Skeletal muscle satellite cell (primary cell): ENCODE results near the gene SLC2A5.
"Not testable (repeated sequence)": the region's sequence is repeated elsewhere in the genome, so short reads cannot be mapped to it uniquely, and the experiment has no call there.

Experiments used
- H3K27me3 ChIP-seq: 2 replicates; pipeline ENCODE4 v1.7.0; 2013; ENCODE audit warnings: low read length; ENCODE audit not compliant: control insufficient read depth, insufficient read depth
- H3K36me3 ChIP-seq: 2 replicates; pipeline ENCODE4 v1.7.0; 2013; ENCODE audit warnings: mild to moderate bottlenecking, control low read depth, low read length; ENCODE audit not compliant: insufficient read depth
- H3K4me1 ChIP-seq: 2 replicates; pipeline ENCODE4 v1.7.0; 2013; ENCODE audit warnings: low read length; ENCODE audit not compliant: control insufficient read depth, insufficient read depth
- H3K4me2 ChIP-seq: 2 replicates; pipeline ENCODE4 v1.7.0; 2013; ENCODE audit warnings: mild to moderate bottlenecking, low read length
- H3K4me3 ChIP-seq: 2 replicates; pipeline ENCODE4 v1.7.0; 2013; ENCODE audit warnings: low read length
- H3K9ac ChIP-seq: 2 replicates; pipeline ENCODE4 v1.7.0; 2013; ENCODE audit warnings: mild to moderate bottlenecking, low read depth, low read length, moderate library complexity
- H3K9me3 ChIP-seq: replicated peaks from 2 replicates; pipeline ENCODE4 v1.7.0; 2013; ENCODE audit warnings: mild to moderate bottlenecking, control low read depth, low read length

Gene SLC2A5

DNA sequence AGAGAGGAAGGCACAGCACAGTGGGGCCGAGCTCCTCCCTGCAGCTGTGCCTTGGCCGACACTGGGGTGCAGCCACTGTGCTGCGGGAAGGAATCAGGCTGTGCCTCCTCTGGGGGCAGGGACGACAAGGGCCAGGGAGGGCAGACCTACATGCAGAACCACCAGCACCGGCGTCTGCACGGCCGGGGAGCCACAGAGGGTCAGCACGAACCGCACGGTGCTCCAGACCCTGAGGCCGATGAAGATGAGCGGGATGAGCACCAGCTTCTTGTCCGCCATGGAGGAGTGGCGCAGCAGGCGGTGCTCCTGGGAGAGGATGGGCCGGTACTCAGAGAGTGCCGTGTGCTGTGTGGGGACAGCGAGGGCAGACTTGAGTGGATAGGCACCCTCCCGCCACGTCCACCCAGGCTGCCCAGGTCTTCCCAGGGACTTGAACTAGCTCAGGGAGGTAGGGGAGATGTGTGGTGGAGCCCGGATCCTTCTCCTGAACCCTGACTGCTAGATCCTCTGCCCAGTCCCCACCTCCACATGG, 36.0 kb upstream of the SLC2A5 start:
- Histone ChIP-seq H3K9me3 (no peaks in the 10 kb centered on the region), H3K4me1 (no peaks in the 10 kb centered on the region), H3K4me3 (no peak overlapping the region), H3K9ac (no peak overlapping the region), H3K4me2 (no peak overlapping the region), H3K36me3 (peaks cover 20% of the 10 kb centered on the region), H3K27me3 (no peaks in the 10 kb centered on the region)

DNA sequence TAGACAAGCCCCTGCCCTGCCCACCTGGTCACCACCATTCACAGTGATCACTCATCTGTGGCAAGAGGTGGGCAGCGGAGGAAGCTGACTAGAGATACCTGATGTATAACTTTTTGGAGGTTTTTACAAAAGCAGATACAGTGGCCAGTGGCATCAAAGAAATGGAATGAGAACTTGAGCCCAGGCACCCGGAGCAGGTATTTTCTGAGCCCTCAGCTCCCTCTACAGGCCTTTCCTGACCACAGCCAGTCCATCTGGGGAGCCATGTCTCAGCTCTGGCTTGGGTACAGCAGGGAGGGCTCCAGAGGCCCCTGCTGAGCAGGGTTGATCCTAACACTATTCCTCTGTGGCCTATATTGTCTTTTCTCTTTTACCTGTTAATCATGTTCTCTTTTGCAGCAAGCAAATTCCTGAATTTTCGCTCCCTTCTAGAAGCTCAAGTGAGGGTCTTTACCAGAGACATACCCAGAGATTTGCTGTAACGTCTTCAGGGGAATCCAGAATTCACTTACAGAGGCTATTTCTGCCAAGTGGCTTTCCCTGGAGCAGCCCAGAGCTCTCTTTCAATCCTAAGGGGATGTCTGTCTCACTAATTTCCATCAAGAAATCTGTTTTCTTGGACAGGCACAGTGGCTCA, 32.2 kb upstream of the SLC2A5 start:
- Histone ChIP-seq H3K9me3 (no peaks in the 10 kb centered on the region), H3K4me2 (no peak overlapping the region), H3K27me3 (no peaks in the 10 kb centered on the region), H3K4me3 (no peak overlapping the region), H3K9ac (no peak overlapping the region), H3K4me1 (no peaks in the 10 kb centered on the region), H3K36me3 (peaks cover 16% of the 10 kb centered on the region)

GRCh38 chr1:9100471-9101043, 31.1 kb upstream of the SLC2A5 start:
- Histone ChIP-seq H3K9me3 (no peaks in the 10 kb centered on the region), H3K36me3 (peaks cover 15% of the 10 kb centered on the region), H3K27me3 (no peaks in the 10 kb centered on the region), H3K9ac (no peak overlapping the region), H3K4me2 (no peak overlapping the region), H3K4me3 (no peak overlapping the region), H3K4me1 (no peaks in the 10 kb centered on the region)

DNA sequence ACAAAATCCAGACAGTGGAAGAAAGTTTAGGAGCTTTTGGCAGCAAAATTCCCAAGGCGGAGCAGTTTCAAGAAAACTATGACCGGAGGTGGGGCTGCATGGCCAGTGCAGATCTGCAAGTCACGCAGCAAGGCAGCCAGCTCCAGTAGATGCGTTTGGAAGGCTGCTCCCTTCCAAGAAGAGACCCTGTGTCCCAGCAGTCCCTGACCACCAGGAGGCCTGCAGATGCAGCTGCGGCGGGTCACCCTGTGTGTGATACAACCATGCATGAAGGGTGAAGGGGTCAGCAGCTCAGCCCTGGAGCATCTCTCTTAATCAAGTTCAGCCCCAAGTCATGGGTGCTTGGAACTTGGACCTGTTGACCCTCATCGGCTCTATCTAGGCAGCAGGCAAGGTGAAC, 30.1 kb upstream of the SLC2A5 start:
- Histone ChIP-seq H3K4me1 (no peaks in the 10 kb centered on the region), H3K9me3 (no peaks in the 10 kb centered on the region), H3K27me3 (no peaks in the 10 kb centered on the region), H3K4me2 (no peak overlapping the region), H3K9ac (no peak overlapping the region), H3K4me3 (no peak overlapping the region), H3K36me3 (peaks cover 11% of the 10 kb centered on the region)

GRCh38 chr1:9097947-9098705, 28.7 kb upstream of the SLC2A5 start:
- Histone ChIP-seq H3K4me2 (no peak overlapping the region), H3K27me3 (peaks cover 7% of the 10 kb centered on the region)

GRCh38 chr1:9095818-9096217, 26.4 kb upstream of the SLC2A5 start:
- no peaks in the 10 kb centered on the region for H3K4me1 ChIP-seq
- peaks cover 27% of the 10 kb centered on the region for H3K27me3 ChIP-seq
- no peak overlapping the region for H3K4me3 ChIP-seq
- H3K9ac ChIP-seq, result no peak overlapping the region
- H3K4me2 ChIP-seq, result no peak overlapping the region
- no peaks in the 10 kb centered on the region for H3K9me3 ChIP-seq
- H3K36me3 ChIP-seq, result no peaks in the 10 kb centered on the region

More at GRCh38 chr1:9097947-9098705, 28.7 kb upstream of the SLC2A5 start:
- Histone ChIP-seq H3K9me3 (no peaks in the 10 kb centered on the region), H3K4me1 (no peaks in the 10 kb centered on the region), H3K4me3 (no peak overlapping the region), H3K36me3 (peaks cover 3% of the 10 kb centered on the region), H3K9ac (no peak overlapping the region)

- H3K27me3 ChIP-seq, result peaks cover 44% of the 10 kb centered on the region
- not testable (repeated sequence) for H3K4me1 ChIP-seq, H3K4me3 ChIP-seq, H3K9ac ChIP-seq, H3K4me2 ChIP-seq, H3K36me3 ChIP-seq, H3K9me3 ChIP-seq
Measured at GRCh38 chr1:9093996-9094595, 24.7 kb upstream of the SLC2A5 start.

GRCh38 chr1:9093581-9093980, 24.1 kb upstream of the SLC2A5 start:
- no peaks in the 10 kb centered on the region for H3K36me3 ChIP-seq
- no peak overlapping the region for H3K4me2 ChIP-seq
- peaks cover 45% of the 10 kb centered on the region for H3K27me3 ChIP-seq
- H3K4me3 ChIP-seq, result no peak overlapping the region
- no peaks in the 10 kb centered on the region for H3K4me1 ChIP-seq
- H3K9me3 ChIP-seq, result no peaks in the 10 kb centered on the region
- no peak overlapping the region for H3K9ac ChIP-seq

DNA sequence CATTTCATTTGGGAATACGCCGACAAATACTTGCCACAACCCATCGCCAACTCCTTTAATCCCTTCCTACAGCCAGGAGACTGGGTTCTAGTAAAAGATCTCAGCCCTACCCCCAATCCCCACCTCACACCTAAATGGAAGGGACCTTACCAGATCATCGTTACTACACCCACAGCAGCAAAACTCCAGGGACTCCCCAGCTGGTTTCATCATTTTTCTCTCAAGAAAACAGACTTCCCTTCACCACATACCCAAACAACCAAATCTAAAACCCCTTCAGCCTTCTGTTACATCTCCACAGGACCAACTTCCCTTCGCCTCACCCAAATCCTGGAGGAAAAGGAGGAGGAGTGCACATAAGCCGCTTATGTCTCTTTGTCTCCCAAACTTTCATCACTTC, 23.7 kb upstream of the SLC2A5 start:
- Histone ChIP-seq H3K36me3 (no peaks in the 10 kb centered on the region), H3K4me3 (no peak overlapping the region), H3K9me3 (no peaks in the 10 kb centered on the region), H3K4me2 (no peak overlapping the region), H3K9ac (no peak overlapping the region), H3K27me3 (peaks cover 47% of the 10 kb centered on the region), H3K4me1 (no peaks in the 10 kb centered on the region)

- Histone ChIP-seq H3K4me1 (peaks cover 16% of the 10 kb centered on the region), H3K9me3 (no peaks in the 10 kb centered on the region)
Measured at GRCh38 chr1:9088807-9089206, 19.4 kb upstream of the SLC2A5 start.

DNA sequence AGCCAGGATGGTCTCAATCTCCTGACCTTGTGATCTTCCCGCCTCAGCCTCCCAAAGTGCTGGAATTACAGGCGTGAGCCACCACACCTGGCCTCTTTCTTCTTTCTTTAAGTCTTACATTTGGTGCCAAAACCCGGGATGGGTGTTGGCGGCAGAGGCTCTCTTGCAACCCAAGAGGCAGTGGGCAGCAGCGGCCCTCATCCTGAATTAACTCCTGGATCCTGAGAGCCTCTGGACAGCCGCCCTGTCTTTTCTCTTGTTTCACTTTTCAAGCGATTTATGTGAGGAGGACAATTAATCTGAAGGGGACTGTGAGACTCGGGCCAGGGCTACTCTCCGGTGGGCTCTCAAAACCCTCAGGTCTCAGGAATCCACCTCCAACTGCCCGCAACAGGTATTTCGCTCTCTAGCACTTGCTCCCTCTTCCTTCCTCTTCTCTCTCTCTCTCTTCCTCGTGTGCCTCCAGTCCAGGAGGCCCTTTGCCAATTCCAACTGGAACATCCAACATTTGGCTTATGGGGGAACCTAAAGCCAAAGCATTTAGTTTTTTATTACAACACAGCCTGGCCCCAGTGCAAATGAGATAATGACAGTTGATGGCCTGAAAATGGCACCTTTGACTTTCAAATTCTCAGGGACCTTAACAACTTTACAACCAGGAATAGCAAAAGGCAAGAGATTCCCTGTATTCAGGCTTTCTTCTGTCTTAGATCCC, 18.1 kb upstream of the SLC2A5 start:
- H3K9me3 ChIP-seq, result no peaks in the 10 kb centered on the region
- peaks cover 16% of the 10 kb centered on the region for H3K4me1 ChIP-seq
- peaks cover 52% of the 10 kb centered on the region for H3K27me3 ChIP-seq
- no peak overlapping the region for H3K4me3 ChIP-seq
- no peak overlapping the region for H3K4me2 ChIP-seq
- no peak overlapping the region for H3K9ac ChIP-seq
- H3K36me3 ChIP-seq, result no peaks in the 10 kb centered on the region

More at GRCh38 chr1:9088807-9089206, 19.4 kb upstream of the SLC2A5 start:
- H3K4me3 ChIP-seq, result no peak overlapping the region
- H3K9ac ChIP-seq, result no peak overlapping the region
- H3K27me3 ChIP-seq, result peaks cover 61% of the 10 kb centered on the region
- H3K4me2 ChIP-seq, result no peak overlapping the region
- H3K36me3 ChIP-seq, result no peaks in the 10 kb centered on the region
